ENCODE measurements around the gene NOS1. TPM values are rescaled to one million over a fixed set of nuclear protein-coding genes. Genes with fewer than 3 reads are reported as not detected.

NOS1 gene
- total RNA-seq, 1 donor from 2014 or later, result 0.80 TPM

DNA sequence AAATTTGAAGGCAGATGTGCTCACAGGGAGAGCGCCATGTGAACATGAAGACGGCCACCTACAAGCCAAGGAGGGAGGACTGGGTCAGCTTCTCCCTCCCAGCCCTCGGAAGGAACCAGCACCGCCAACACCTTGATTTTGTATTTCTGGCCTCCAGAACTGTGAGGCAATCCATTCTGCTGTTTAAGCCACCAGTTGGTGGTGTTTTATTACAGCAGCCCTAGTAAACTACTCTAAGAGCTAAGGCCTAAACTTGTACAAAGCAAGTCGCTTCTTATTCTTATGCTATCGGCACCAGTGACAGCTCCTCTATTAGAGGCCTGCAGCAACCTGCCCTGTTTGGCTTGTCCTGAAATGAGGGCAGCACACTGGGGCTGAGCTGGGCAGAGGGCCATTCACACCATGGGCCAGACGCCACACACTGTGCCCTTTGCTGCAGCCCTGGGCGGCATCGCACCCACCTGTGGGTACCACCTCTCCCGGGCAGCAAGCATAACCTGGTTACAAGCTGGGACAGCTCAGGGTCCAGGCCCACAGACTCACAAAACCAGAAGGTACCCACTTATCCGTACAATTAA is 62.7 kb downstream of the NOS1 start:
- H3K27ac Mint-ChIP-seq, result no peak overlapping the region
- no peaks in the 10 kb centered on the region for H3K36me3 Mint-ChIP-seq
- no peak for DNase-seq (ENCODE audit: low spot score in 2 of 2, unreplicated experiment in 2 of 2)
- H3K4me1 Mint-ChIP-seq, result no peaks in the 10 kb centered on the region
- peaks cover 3% of the 10 kb centered on the region for H3K9me3 Mint-ChIP-seq
- TF ChIP-seq, protein P1, sequence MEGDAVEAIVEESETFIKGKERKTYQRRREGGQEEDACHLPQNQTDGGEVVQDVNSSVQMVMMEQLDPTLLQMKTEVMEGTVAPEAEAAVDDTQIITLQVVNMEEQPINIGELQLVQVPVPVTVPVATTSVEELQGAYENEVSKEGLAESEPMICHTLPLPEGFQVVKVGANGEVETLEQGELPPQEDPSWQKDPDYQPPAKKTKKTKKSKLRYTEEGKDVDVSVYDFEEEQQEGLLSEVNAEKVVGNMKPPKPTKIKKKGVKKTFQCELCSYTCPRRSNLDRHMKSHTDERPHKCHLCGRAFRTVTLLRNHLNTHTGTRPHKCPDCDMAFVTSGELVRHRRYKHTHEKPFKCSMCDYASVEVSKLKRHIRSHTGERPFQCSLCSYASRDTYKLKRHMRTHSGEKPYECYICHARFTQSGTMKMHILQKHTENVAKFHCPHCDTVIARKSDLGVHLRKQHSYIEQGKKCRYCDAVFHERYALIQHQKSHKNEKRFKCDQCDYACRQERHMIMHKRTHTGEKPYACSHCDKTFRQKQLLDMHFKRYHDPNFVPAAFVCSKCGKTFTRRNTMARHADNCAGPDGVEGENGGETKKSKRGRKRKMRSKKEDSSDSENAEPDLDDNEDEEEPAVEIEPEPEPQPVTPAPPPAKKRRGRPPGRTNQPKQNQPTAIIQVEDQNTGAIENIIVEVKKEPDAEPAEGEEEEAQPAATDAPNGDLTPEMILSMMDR (IDR thresholded peaks at IDR 0.05; ENCODE audit: unreplicated experiment), result no peak
- H3K27me3 Mint-ChIP-seq (ENCODE audit: low read depth), result peaks cover 31% of the 10 kb centered on the region
- H3K4me3 Mint-ChIP-seq, result no peak overlapping the region

DNA sequence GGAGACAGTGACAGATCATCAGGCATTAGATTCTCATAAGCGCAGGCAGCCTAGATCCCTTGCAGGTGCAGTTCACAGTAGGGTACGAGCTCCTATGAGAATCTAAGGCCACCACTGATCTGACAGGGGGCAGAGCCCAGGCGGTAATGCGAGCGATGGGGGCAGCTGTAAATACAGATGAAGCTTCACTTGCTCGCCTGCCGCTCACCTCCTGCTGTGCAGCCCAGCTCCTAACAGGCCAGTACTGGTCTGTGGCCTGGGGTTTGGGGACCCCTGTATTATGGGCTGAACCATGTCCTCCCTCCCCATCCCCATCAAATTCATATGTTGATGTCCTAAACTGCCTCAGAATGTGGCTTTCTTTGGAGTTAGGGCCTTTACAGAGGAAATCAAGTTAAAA is 63.2 kb downstream of the NOS1 start:
- TF ChIP-seq, protein P1 (IDR thresholded peaks at IDR 0.05; ENCODE audit: unreplicated experiment), result no peak
- peaks cover 29% of the 10 kb centered on the region for H3K27me3 Mint-ChIP-seq (ENCODE audit: low read depth)
- H3K4me1 Mint-ChIP-seq, result no peaks in the 10 kb centered on the region

DNA sequence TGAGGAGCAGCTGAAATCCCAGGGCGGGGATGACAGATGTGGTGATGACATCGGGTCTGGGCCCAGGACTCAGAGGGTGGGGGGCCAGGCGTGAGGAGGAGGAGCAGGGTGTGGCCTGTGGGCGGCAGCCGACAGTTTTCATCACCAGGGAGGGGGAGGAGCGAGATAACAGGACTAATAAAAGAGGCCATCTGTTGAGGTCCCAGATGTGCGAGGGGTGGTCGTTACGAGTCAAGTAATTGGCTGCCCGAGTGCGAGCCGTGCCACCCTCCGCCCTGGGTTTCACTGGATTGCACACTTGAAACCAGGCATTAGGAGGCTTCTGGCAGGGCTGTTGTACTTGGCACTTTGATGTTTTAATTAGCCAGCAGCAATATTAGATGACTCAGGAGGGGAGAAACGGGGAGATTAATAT is 67.2 kb downstream of the NOS1 start:
- TF ChIP-seq, protein P1 (IDR thresholded peaks at IDR 0.05; ENCODE audit: unreplicated experiment), result no peak
- no peaks in the 10 kb centered on the region for H3K4me1 Mint-ChIP-seq
- no peak overlapping the region for H3K4me3 Mint-ChIP-seq
- no peak overlapping the region for H3K27ac Mint-ChIP-seq
- no peaks in the 10 kb centered on the region for H3K36me3 Mint-ChIP-seq
- H3K27me3 Mint-ChIP-seq (ENCODE audit: low read depth), result peaks cover 48% of the 10 kb centered on the region
- DNase-seq (ENCODE audit: low spot score in 2 of 2, unreplicated experiment in 2 of 2), result no peak
- peaks cover 8% of the 10 kb centered on the region for H3K9me3 Mint-ChIP-seq

More for the DNA sequence above, 63.2 kb downstream of the NOS1 start:
- no peak for DNase-seq (ENCODE audit: low spot score in 2 of 2, unreplicated experiment in 2 of 2)
- Mint-ChIP-seq H3K9me3 (peaks cover 3% of the 10 kb centered on the region), H3K27ac (no peak overlapping the region), H3K4me3 (no peak overlapping the region), H3K36me3 (no peaks in the 10 kb centered on the region)

DNA sequence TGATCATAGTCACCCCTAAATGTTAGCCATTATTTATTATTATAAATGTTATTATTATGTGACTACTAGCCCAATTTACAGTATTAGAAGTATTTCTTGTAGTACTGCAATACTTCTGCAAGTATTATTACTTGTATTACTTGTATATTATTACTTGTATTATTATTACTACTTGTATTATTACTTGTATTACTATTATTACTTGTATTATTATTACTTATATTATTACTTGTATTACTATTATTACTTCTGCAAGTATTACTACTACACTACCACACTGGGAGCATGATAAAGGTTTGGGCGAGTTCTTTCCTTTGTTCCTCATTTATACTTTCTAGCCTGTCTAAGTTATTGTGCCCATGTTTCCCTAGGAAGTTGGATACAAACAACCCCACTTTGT is 67.9 kb downstream of the NOS1 start:
- DNase-seq (ENCODE audit: low spot score in 2 of 2, unreplicated experiment in 2 of 2), result no peak
- TF ChIP-seq, protein P1 (IDR thresholded peaks at IDR 0.05; ENCODE audit: unreplicated experiment), result no peak
- Mint-ChIP-seq H3K4me1 (no peaks in the 10 kb centered on the region), H3K4me3 (no peak overlapping the region), H3K9me3 (peaks cover 11% of the 10 kb centered on the region), H3K27me3 (ENCODE audit: low read depth) (peaks cover 50% of the 10 kb centered on the region), H3K27ac (no peak overlapping the region), H3K36me3 (no peaks in the 10 kb centered on the region)

DNA sequence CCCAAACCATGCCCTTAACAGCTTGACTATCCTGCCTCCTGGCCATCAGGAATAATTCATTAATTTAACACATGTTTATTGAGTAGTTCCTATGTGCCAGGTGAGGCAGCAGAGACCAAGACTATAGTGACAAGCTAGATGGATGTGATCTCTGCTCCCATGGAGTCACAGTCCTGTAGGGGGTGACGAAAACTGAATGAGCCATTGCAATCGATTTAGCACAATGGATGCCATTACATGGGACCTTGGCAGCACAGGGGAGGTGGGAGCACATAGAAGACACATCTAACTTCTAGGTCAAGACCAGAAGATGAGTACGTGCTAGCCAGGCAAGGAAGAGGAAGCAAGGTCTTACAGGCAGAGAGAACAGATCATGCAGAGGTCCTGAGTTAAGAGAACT is 68.7 kb downstream of the NOS1 start:
- H3K4me1 Mint-ChIP-seq, result no peaks in the 10 kb centered on the region
- TF ChIP-seq, protein P1 (IDR thresholded peaks at IDR 0.05; ENCODE audit: unreplicated experiment), result no peak
- H3K4me3 Mint-ChIP-seq, result no peak overlapping the region
- no peak overlapping the region for H3K27ac Mint-ChIP-seq
- peaks cover 49% of the 10 kb centered on the region for H3K27me3 Mint-ChIP-seq (ENCODE audit: low read depth)
- no peak for DNase-seq (ENCODE audit: low spot score in 2 of 2, unreplicated experiment in 2 of 2)
- no peaks in the 10 kb centered on the region for H3K36me3 Mint-ChIP-seq
- H3K9me3 Mint-ChIP-seq, result peaks cover 11% of the 10 kb centered on the region

DNA sequence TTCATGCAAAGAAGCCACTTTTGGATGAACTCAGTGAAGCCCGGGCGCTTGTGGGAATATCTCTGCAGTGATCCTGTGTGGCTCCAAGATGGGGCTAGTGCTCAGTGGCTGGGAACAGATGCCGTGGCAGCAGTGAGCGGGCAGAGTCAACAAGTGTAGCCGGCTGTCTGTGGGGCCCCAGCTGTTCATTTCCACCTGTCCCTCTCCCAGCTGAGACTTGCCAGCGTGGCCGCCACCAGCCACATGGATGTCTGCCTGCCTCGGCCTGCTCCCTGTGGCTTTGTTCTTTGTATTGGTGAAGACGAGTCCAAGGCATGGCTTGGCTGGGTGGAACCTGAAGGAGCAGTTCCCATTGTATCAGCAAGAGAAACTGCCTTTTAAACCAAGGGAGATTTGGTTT is 77.3 kb downstream of the NOS1 start:
- Mint-ChIP-seq H3K9me3 (peaks cover 3% of the 10 kb centered on the region), H3K4me1 (no peaks in the 10 kb centered on the region), H3K36me3 (no peaks in the 10 kb centered on the region), H3K27ac (no peak overlapping the region), H3K27me3 (ENCODE audit: low read depth) (peaks cover 35% of the 10 kb centered on the region), H3K4me3 (no peak overlapping the region)
- TF ChIP-seq, protein P1 (IDR thresholded peaks at IDR 0.05; ENCODE audit: unreplicated experiment), result no peak
- no peak for DNase-seq (ENCODE audit: low spot score in 2 of 2, unreplicated experiment in 2 of 2)

Measured in mesothelial cell of epicardium (in vitro differentiated cells).